GM12878 (cell line): ENCODE measurements around the gene DUSP10. TPM values are rescaled to one million over a fixed set of nuclear protein-coding genes. Genes with fewer than 3 reads are reported as not detected.

ENCODE experiments used
- ATAC-seq: fragments of 200-7000 bp; cut with Tn5 transposase; 3 replicates; pipeline ENCODE4 v1.9.1; 2020; ENCODE audit warnings: mild to moderate bottlenecking, moderate library complexity
- BruUV-seq: library from RNA; stranded (reverse); fragments of 400-500 nt; replicated peaks from 2 replicates; lab custom pipeline; 2021; lab: Mats Ljungman, UMichigan
- CTCF ChIA-PET: fragments of 300-600 bp; sonication (Branson Sonifier 250); formaldehyde crosslinking; extraction: SDS; loops from one replicate; lab custom pipeline; 2021; ENCODE audit warnings: inconsistent platforms; lab: Yijun Ruan, JAX
- POLR2A ChIA-PET: fragments of 350-600 bp; formaldehyde crosslinking; extraction: SDS; loops from one replicate; lab custom pipeline; 2021; ENCODE audit warnings: inconsistent platforms; lab: Charles Lee
- RAD21 ChIA-PET: fragments of 300-600 bp; sonication (Branson Sonifier 250); formaldehyde crosslinking; loops from one replicate; lab custom pipeline; 2023; ENCODE audit warnings: antibody characterized with exemption; ENCODE audit not compliant: unreplicated experiment; lab: Charles Lee
- SMC1A ChIA-PET: fragments of 300-600 bp; sonication (Branson Sonifier 250); formaldehyde crosslinking; loops from one replicate; lab custom pipeline; 2023; ENCODE audit not compliant: unreplicated experiment, uncharacterized antibody; lab: Charles Lee
- DNase-seq: peaks from one replicate; pipeline ENCODE4 v3.0.0-alpha.2; 2011; ENCODE audit warnings: low read depth, low spot score
- FAIRE-seq: peaks from 3 replicates; lab custom pipeline; 2011; peaks lifted over from hg19 to GRCh38; lab: Jason Lieb, UNC
- H2AFZ ChIP-seq: 2 replicates; pipeline ENCODE4 v1.6.0; 2011; ENCODE audit warnings: low read depth, low read length, control low read depth; ENCODE audit not compliant: control insufficient read depth
- H3K27ac ChIP-seq: 2 replicates; pipeline ENCODE4 v1.5.1; 2011; ENCODE audit warnings: control low read depth; ENCODE audit not compliant: control insufficient read depth, insufficient read depth
- H3K27me3 ChIP-seq, 2 experiments: replicated peaks in 1 of 2; 2 replicates each; pipeline versions ENCODE4 v1.6.0 to v1.6.1; 2011; ENCODE audit warnings: low read length in 1 of 2; ENCODE audit not compliant: control insufficient read depth in 2 of 2, insufficient read depth in 2 of 2
- H3K36me3 ChIP-seq, 2 experiments: 2 replicates each; pipeline ENCODE4 v1.5.1; 2011; ENCODE audit warnings: low read length in 1 of 2; ENCODE audit not compliant: control insufficient read depth in 2 of 2, insufficient read depth in 2 of 2
- H3K4me1 ChIP-seq: 2 replicates; pipeline ENCODE4 v1.6.1; 2011; ENCODE audit warnings: mild to moderate bottlenecking, low read length, moderate library complexity, mixed read lengths; ENCODE audit not compliant: control insufficient read depth, insufficient read depth
- H3K4me2 ChIP-seq: 2 replicates; pipeline ENCODE4 v1.6.0; 2011; ENCODE audit warnings: control low read depth; ENCODE audit not compliant: control insufficient read depth, insufficient read depth
- H3K4me3 ChIP-seq: fragments of 200-600 bp; sonication (generic); 2 replicates; pipeline ENCODE4 v1.5.1; 2016
- H3K79me2 ChIP-seq: 2 replicates; pipeline ENCODE4 v1.6.0; 2011; ENCODE audit warnings: low read length; ENCODE audit not compliant: control insufficient read depth, insufficient read depth
- H3K9ac ChIP-seq: 2 replicates; pipeline ENCODE4 v1.8.0; 2011; ENCODE audit warnings: low read length, control low read depth, mixed read lengths; ENCODE audit not compliant: control insufficient read depth, insufficient read depth
- H3K9me3 ChIP-seq: replicated peaks from 3 replicates; pipeline ENCODE4 v1.5.1; 2011; ENCODE audit warnings: mild to moderate bottlenecking, low read length; ENCODE audit not compliant: control insufficient read depth, insufficient read depth
- H4K20me1 ChIP-seq: 2 replicates; pipeline ENCODE4 v1.6.0; 2011; ENCODE audit not compliant: control insufficient read depth, insufficient read depth
- BMI1 ChIP-seq: fragments of 450-650 bp; IDR thresholded peaks from 2 replicates; pipeline ENCODE4 v1.6.1; 2016; ENCODE audit warnings: mild to moderate bottlenecking, moderate library complexity, borderline replicate concordance
- IKZF2 ChIP-seq, 2 experiments: fragments of 450-650 bp; IDR thresholded peaks; 2 replicates each; pipeline ENCODE4 v1.6.1; 2017; ENCODE audit warnings: mild to moderate bottlenecking in 2 of 2, moderate library complexity in 2 of 2
- MYB ChIP-seq: fragments of 150-350 bp; IDR thresholded peaks from 2 replicates; pipeline ENCODE4 v1.6.1; 2014; ENCODE audit warnings: mild to moderate bottlenecking, low read depth, low read length, borderline replicate concordance
- NFXL1 ChIP-seq: fragments of 450-650 bp; IDR thresholded peaks from 2 replicates; pipeline ENCODE4 v1.6.1; 2017; ENCODE audit warnings: antibody characterized with exemption, mild to moderate bottlenecking, borderline replicate concordance
- NFYA ChIP-seq: IDR thresholded peaks from 2 replicates; pipeline ENCODE4 v1.6.1; 2011; ENCODE audit warnings: low read depth, mild to moderate bottlenecking, low read length, improper control_type of control experiment, borderline replicate concordance
- NRF1 ChIP-seq: conservative IDR thresholded peaks from 2 replicates; pipeline ENCODE4 v1.6.1; 2011; ENCODE audit warnings: mild to moderate bottlenecking, low read depth, low read length, improper control_type of control experiment
- PAX8 ChIP-seq: fragments of 450-650 bp; IDR thresholded peaks from 2 replicates; pipeline ENCODE4 v1.6.1; 2017; ENCODE audit warnings: mild to moderate bottlenecking, moderate library complexity
- RFX5 ChIP-seq: IDR thresholded peaks from 2 replicates; pipeline ENCODE4 v1.6.1; 2011; ENCODE audit warnings: low read depth, low read length, improper control_type of control experiment
- SUPT20H ChIP-seq: IDR thresholded peaks from 2 replicates; pipeline ENCODE4 v1.6.1; 2011; ENCODE audit warnings: low read depth, mild to moderate bottlenecking, low read length, moderate library complexity, borderline replicate concordance; ENCODE audit not compliant: control insufficient read depth
- TARDBP ChIP-seq: IDR thresholded peaks from 2 replicates; pipeline ENCODE4 v1.6.1; 2016; ENCODE audit warnings: borderline replicate concordance
- WGBS: methylation state at CpG from one replicate; pipeline ENCODE4 v1.1.6; 2016; ENCODE audit warnings: low lambda C conversion rate; ENCODE audit not compliant: insufficient replicate concordance, insufficient coverage; ENCODE audit errors: missing lambda C conversion rate; 5-methylcytosine and 5-hydroxymethylcytosine counted together
- in situ Hi-C: fragments of 300-500 bp; cut with MboI; formaldehyde crosslinking; loops from 9 replicates; pipeline ENCODE4 v1.14.3; 2018; ENCODE audit warnings: mixed read lengths
- intact Hi-C: fragments of 100-400 bp; cut with micrococcal nuclease; formaldehyde crosslinking; loops from one replicate; pipeline ENCODE4 v1.14.2; 2022; ENCODE audit not compliant: unreplicated experiment
- polyA plus RNA-seq, 11 experiments: library from polyadenylated mRNA; depleted of rRNA in 4 of 11; unstranded in 6 of 11; stranded (reverse) in 5 of 11; fragments of >200 nt; fragmentation: Nextera tagmentation in 4 of 11; fragmentation: Illumina TruSeq in 1 of 11; extraction: Ambion mirVana in 4 of 11; extraction: Trizol in 1 of 11; gene quantifications; 1 replicate in 1 of 11; 2 replicates in 10 of 11; pipeline versions ENCODE4 v1.2.1 to v1.2.3, GENCODE V29; 2011 to 2016; ENCODE audit warnings: inconsistent platforms in 2 of 11, missing spikeins in 2 of 11, low read depth in 1 of 11
- total RNA-seq, 4 experiments: library from RNA; depleted of rRNA in 3 of 4; stranded (reverse); fragments of >200 nt in 3 of 4; fragmentation: Illumina TruSeq in 1 of 4; extraction: Trizol in 1 of 4; gene quantifications; 2 replicates each; pipeline versions ENCODE4 v1.2.1 to v1.2.3, GENCODE V29; 2013 to 2021
- TF ChIP-seq, protein P1 (sequence below): fragments of 450-650 bp; conservative IDR thresholded peaks from 2 replicates; pipeline ENCODE4 v1.6.1; 2017; ENCODE audit warnings: mild to moderate bottlenecking, moderate library complexity
- TF ChIP-seq, protein P2 (sequence below): fragments of 450-650 bp; IDR thresholded peaks from 2 replicates; pipeline ENCODE4 v1.6.1; 2017; ENCODE audit warnings: borderline replicate concordance
- TF ChIP-seq, protein P3 (sequence below): fragments of 450-650 bp; IDR thresholded peaks from 2 replicates; pipeline ENCODE4 v1.6.1; 2014; ENCODE audit warnings: mild to moderate bottlenecking
- TF ChIP-seq, protein P4 (sequence below): fragments of 450-650 bp; IDR thresholded peaks from 2 replicates; pipeline ENCODE4 v1.6.1; 2017; ENCODE audit warnings: mild to moderate bottlenecking, low read depth, inconsistent platforms; ENCODE audit not compliant: poor library complexity, severe bottlenecking

The DUSP10 gene
- total and polyA plus RNA-seq, 10 of the 15 experiments (the other 5 are each of a cell fraction or from before 2014, with no cell fraction given): 20.3 to 38.4 (median 27.8) TPM

DNA sequence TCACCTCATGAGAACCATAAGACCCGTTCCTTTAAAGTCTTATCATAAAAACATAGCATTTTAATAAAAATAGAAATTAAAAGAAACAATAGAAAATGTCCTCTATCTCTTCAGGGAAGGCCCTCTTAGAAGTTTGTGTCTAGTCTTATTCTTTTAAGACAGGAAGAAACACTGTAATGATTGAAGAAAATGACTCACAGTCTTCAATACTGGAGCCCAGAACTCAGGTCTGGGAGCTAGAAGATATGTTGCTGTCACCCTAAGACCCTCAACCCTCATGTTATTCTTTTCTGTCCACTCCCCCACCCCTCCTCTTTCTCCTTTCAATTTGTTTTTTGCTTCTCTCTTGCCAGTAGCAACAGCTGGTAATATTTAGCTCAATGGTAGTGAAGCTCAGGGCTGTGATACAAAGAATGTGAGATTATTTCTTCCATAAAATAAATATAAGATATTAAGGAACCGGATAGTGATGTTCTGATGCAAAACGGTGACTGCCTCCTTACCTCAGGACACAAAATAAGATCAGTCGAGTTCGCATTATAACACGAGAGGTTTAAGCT lies 12.0 kb downstream of the DUSP10 start:
- ChIA-PET SMC1A (interaction anchor here (0.8 to 18.3 kb wide), 21 partner anchors 9 to 318 kb away, joined by 3 to 292 read pairs (median 4); partner anchors contain the start of gene DUSP10), RAD21 (interaction anchor here (0.6 to 4.4 kb wide), 17 partner anchors 8 to 186 kb away, joined by 3 to 85 read pairs (median 4); partner anchors contain the start of gene DUSP10), POLR2A (interaction anchor here (0.6 to 14.6 kb wide), 8 partner anchors 8 to 433 kb away, joined by 3 to 194 read pairs (median 4); partner anchors contain the start of gene DUSP10), CTCF (interaction anchor here (0.6 to 4.4 kb wide), 12 partner anchors 8 to 251 kb away, joined by 3 to 25 read pairs (median 6); partner anchors contain the start of gene DUSP10)
- Histone ChIP-seq H3K27me3 (no peaks in the 10 kb centered on the region), H3K9me3 (peaks cover 2% of the 10 kb centered on the region; the same call in 2 of the 3 replicates), H3K79me2 (peaks cover 98% of the 10 kb centered on the region), H3K36me3 (peaks cover 2 to 6% of the 10 kb centered on the region in 2 experiments), H3K9ac (no peak overlapping the region), H3K4me2 (peak overlapping the region; percentile 0; the same call in 1 of the 2 replicates), H3K4me1 (peaks cover 32% of the 10 kb centered on the region), H4K20me1 (no peaks in the 10 kb centered on the region), H3K27ac (no peak overlapping the region; the same call in 1 of the 2 replicates), H3K4me3 (no peak overlapping the region), H2AFZ (no peak overlapping the region)
- BruUV-seq: no TSS peak
- no peak for FAIRE-seq
- TF ChIP-seq NFYA (no peak), PAX8 (no peak), SUPT20H (no peak), RFX5 (no peak), IKZF2 (IDR thresholded peaks at IDR 0.05) (no peak), TARDBP (no peak), MYB (no peak), NRF1 (no peak), NFXL1 (no peak), BMI1 (no peak)
- TF ChIP-seq, protein P1, sequence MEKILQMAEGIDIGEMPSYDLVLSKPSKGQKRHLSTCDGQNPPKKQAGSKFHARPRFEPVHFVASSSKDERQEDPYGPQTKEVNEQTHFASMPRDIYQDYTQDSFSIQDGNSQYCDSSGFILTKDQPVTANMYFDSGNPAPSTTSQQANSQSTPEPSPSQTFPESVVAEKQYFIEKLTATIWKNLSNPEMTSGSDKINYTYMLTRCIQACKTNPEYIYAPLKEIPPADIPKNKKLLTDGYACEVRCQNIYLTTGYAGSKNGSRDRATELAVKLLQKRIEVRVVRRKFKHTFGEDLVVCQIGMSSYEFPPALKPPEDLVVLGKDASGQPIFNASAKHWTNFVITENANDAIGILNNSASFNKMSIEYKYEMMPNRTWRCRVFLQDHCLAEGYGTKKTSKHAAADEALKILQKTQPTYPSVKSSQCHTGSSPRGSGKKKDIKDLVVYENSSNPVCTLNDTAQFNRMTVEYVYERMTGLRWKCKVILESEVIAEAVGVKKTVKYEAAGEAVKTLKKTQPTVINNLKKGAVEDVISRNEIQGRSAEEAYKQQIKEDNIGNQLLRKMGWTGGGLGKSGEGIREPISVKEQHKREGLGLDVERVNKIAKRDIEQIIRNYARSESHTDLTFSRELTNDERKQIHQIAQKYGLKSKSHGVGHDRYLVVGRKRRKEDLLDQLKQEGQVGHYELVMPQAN: no peak
- TF ChIP-seq, protein P2, sequence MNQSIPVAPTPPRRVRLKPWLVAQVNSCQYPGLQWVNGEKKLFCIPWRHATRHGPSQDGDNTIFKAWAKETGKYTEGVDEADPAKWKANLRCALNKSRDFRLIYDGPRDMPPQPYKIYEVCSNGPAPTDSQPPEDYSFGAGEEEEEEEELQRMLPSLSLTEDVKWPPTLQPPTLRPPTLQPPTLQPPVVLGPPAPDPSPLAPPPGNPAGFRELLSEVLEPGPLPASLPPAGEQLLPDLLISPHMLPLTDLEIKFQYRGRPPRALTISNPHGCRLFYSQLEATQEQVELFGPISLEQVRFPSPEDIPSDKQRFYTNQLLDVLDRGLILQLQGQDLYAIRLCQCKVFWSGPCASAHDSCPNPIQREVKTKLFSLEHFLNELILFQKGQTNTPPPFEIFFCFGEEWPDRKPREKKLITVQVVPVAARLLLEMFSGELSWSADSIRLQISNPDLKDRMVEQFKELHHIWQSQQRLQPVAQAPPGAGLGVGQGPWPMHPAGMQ: no peak
- TF ChIP-seq, protein P3, sequence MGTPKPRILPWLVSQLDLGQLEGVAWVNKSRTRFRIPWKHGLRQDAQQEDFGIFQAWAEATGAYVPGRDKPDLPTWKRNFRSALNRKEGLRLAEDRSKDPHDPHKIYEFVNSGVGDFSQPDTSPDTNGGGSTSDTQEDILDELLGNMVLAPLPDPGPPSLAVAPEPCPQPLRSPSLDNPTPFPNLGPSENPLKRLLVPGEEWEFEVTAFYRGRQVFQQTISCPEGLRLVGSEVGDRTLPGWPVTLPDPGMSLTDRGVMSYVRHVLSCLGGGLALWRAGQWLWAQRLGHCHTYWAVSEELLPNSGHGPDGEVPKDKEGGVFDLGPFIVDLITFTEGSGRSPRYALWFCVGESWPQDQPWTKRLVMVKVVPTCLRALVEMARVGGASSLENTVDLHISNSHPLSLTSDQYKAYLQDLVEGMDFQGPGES: no peak
- TF ChIP-seq, protein P4, sequence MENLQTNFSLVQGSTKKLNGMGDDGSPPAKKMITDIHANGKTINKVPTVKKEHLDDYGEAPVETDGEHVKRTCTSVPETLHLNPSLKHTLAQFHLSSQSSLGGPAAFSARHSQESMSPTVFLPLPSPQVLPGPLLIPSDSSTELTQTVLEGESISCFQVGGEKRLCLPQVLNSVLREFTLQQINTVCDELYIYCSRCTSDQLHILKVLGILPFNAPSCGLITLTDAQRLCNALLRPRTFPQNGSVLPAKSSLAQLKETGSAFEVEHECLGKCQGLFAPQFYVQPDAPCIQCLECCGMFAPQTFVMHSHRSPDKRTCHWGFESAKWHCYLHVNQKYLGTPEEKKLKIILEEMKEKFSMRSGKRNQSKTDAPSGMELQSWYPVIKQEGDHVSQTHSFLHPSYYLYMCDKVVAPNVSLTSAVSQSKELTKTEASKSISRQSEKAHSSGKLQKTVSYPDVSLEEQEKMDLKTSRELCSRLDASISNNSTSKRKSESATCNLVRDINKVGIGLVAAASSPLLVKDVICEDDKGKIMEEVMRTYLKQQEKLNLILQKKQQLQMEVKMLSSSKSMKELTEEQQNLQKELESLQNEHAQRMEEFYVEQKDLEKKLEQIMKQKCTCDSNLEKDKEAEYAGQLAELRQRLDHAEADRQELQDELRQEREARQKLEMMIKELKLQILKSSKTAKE: no peak
- peak; percentile 8; the same call in 1 of the 3 replicates for ATAC-seq
- 85% methylated on average over 6 of the region's 6 CpGs for WGBS
- no peak for DNase-seq
- in situ Hi-C loops (loop anchor here (10.0 kb wide), 2 partner anchors 435 to 725 kb away; no protein-coding TSS in a partner anchor), intact Hi-C loops (no loop called here)
